ENCODE measurements around the gene AGFG2.

The AGFG2 gene

DNA sequence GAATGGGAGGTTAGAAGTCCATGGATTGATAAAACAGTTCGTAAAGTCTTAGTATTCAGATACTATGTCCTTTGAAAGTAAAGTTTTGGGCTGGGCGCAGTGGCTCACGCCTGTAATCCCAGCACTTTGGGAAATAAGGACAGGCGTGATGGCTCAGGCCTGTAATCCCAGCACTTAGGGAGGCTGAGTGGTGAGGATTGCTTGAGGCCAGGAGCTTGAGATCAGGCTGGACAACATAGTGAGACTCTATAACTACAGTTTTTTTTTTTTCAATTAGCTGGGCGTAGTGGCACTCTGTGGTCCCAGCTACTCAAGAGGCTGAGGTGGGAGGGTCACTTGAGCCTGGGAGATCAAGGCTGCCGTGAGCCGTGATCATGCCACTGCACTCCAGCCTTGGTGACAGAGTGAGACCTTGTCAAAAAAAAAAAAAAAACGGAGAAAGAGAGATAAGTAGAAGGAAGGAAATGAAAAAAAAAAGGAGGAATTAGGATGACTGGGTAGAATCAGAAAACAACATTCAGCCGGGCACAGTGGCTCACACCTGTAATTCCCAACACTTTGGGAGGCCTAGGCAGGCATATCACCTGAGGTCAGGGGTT, 25.7 kb upstream of the AGFG2 start:
- H4K20me1 ChIP-seq (ENCODE audit: insufficient read depth, low read length): no peaks in the 10 kb centered on the region
- H3K4me3 ChIP-seq (ENCODE audit: low read length): no peak overlapping the region
- H2AFZ ChIP-seq (ENCODE audit: low read length): no peak overlapping the region
- H3F3A ChIP-seq (ENCODE audit: insufficient read depth, low read length): no peaks in the 10 kb centered on the region
- no peak overlapping the region for H3K4me2 ChIP-seq (ENCODE audit: low read depth, low read length)
- no peaks in the 10 kb centered on the region for H3K9me2 ChIP-seq (replicated peaks; ENCODE audit: insufficient read depth, low read length)
- no peak for TF ChIP-seq EZH2 (optimal IDR thresholded peaks at IDR 0.05; ENCODE audit: low read depth, low read length)
- TF ChIP-seq EZH2phosphoT487 (IDR thresholded peaks at IDR 0.05; ENCODE audit: low read length): no peak
- TF ChIP-seq, protein P1, sequence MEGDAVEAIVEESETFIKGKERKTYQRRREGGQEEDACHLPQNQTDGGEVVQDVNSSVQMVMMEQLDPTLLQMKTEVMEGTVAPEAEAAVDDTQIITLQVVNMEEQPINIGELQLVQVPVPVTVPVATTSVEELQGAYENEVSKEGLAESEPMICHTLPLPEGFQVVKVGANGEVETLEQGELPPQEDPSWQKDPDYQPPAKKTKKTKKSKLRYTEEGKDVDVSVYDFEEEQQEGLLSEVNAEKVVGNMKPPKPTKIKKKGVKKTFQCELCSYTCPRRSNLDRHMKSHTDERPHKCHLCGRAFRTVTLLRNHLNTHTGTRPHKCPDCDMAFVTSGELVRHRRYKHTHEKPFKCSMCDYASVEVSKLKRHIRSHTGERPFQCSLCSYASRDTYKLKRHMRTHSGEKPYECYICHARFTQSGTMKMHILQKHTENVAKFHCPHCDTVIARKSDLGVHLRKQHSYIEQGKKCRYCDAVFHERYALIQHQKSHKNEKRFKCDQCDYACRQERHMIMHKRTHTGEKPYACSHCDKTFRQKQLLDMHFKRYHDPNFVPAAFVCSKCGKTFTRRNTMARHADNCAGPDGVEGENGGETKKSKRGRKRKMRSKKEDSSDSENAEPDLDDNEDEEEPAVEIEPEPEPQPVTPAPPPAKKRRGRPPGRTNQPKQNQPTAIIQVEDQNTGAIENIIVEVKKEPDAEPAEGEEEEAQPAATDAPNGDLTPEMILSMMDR (IDR thresholded peaks at IDR 0.05; ENCODE audit: low read length): no peak
- H3K9ac ChIP-seq (ENCODE audit: low read length): no peak overlapping the region
- no peaks in the 10 kb centered on the region for H3K9me3 ChIP-seq (replicated peaks; ENCODE audit: insufficient read depth, low read length)
- no peak overlapping the region for H3K27ac ChIP-seq (ENCODE audit: low read length)
- 0 out of 2 replicates have a peak, but pooled peaks cover 4% of the 10 kb centered on the region for H3K27me3 ChIP-seq (replicated peaks; ENCODE audit: insufficient read depth, low read length)
- no peaks in the 10 kb centered on the region for H3K79me2 ChIP-seq (ENCODE audit: low read length)
- DNase-seq: no peak
- H3K36me3 ChIP-seq (replicated peaks; ENCODE audit: insufficient read depth, low read length): no peaks in the 10 kb centered on the region
- H3K4me1 ChIP-seq (ENCODE audit: low read length): no peaks in the 10 kb centered on the region

DNA sequence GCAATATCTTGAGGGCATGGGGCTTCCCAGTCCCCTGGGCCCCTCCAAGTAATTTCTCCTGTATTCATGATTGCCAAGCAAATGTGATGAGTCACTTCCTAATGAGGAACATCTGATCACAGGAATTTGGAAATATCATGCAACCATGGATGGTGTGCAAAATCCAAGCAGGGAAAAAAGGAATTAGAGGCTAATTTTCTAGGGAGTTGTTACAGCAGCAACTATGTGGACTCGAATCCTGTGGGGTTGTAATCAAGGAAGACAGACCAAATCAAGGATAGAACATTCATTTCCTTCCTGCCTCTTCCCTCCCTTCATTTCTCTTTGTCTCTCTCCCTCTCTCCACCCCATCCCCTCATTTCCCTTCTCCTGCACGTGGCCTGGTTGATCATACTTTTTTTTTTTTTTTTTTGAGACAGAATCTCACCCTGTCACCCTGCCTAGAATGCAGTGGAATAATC, 23.9 kb upstream of the AGFG2 start:
- H3K9me3 ChIP-seq (replicated peaks; ENCODE audit: insufficient read depth, low read length): no peaks in the 10 kb centered on the region
- H3K9ac ChIP-seq (ENCODE audit: low read length): no peak overlapping the region
- H3K27ac ChIP-seq (ENCODE audit: low read length): no peak overlapping the region
- no peaks in the 10 kb centered on the region for H3K4me1 ChIP-seq (ENCODE audit: low read length)
- DNase-seq: no peak
- H3K4me2 ChIP-seq (ENCODE audit: low read depth, low read length): no peak overlapping the region
- H2AFZ ChIP-seq (ENCODE audit: low read length): no peak overlapping the region
- no peaks in the 10 kb centered on the region for H3K27me3 ChIP-seq (replicated peaks; ENCODE audit: insufficient read depth, low read length)
- no peaks in the 10 kb centered on the region for H3K79me2 ChIP-seq (ENCODE audit: low read length)
- no peaks in the 10 kb centered on the region for H3F3A ChIP-seq (ENCODE audit: insufficient read depth, low read length)
- H3K36me3 ChIP-seq (replicated peaks; ENCODE audit: insufficient read depth, low read length): no peaks in the 10 kb centered on the region
- H4K20me1 ChIP-seq (ENCODE audit: insufficient read depth, low read length): no peaks in the 10 kb centered on the region
- no peak overlapping the region for H3K4me3 ChIP-seq (ENCODE audit: low read length)
- no peaks in the 10 kb centered on the region for H3K9me2 ChIP-seq (replicated peaks; ENCODE audit: insufficient read depth, low read length)
- TF ChIP-seq EZH2phosphoT487 (IDR thresholded peaks at IDR 0.05; ENCODE audit: low read length): no peak
- TF ChIP-seq, protein P1 (IDR thresholded peaks at IDR 0.05; ENCODE audit: low read length): no peak
- no peak for TF ChIP-seq EZH2 (optimal IDR thresholded peaks at IDR 0.05; ENCODE audit: low read depth, low read length)

DNA sequence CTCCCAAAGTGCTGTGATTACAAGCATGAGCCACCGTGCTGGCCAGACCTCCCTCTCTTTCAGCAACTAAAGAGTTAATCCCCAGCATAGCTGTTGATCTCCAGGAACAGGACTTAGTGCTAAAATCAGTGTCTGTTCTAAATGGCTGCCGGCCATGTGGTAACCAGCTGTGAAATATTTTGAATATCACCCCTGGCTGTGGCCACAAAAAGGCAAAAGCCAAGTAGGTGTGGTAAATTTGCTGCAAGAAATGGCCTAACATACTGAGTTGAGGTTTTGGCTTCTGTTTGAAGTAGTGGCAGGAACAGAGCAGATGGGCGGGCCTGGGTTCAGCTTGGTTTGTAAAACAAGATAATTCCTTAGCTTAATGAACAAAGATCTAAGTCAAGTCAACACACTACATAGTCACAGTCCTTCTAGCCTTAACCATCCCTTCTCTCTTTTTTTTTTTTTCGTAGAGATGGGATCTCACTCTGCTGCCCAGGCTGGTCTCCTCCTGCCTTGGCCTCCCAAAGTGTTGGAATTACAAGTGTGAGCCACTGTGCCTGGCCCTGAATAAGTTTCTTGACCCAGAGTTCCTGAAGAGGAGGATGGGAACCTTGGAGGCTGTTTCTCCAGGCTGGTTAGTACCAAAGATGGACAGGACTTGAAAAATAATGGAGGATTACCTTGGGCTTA, 22.7 kb upstream of the AGFG2 start:
- Histone ChIP-seq H3K4me1 (ENCODE audit: low read length) (no peaks in the 10 kb centered on the region), H3K27ac (ENCODE audit: low read length) (no peak overlapping the region), H3K4me2 (ENCODE audit: low read depth, low read length) (no peak overlapping the region), H3K79me2 (ENCODE audit: low read length) (no peaks in the 10 kb centered on the region), H3K36me3 (replicated peaks; ENCODE audit: insufficient read depth, low read length) (no peaks in the 10 kb centered on the region), H2AFZ (ENCODE audit: low read length) (no peak overlapping the region), H3K4me3 (ENCODE audit: low read length) (no peak overlapping the region), H3K9ac (ENCODE audit: low read length) (no peak overlapping the region), H3K27me3 (replicated peaks; ENCODE audit: insufficient read depth, low read length) (no peaks in the 10 kb centered on the region), H4K20me1 (ENCODE audit: insufficient read depth, low read length) (no peaks in the 10 kb centered on the region), H3K9me2 (replicated peaks; ENCODE audit: insufficient read depth, low read length) (no peaks in the 10 kb centered on the region), H3F3A (ENCODE audit: insufficient read depth, low read length) (no peaks in the 10 kb centered on the region), H3K9me3 (replicated peaks; ENCODE audit: insufficient read depth, low read length) (no peaks in the 10 kb centered on the region)
- peak; percentile 58 for DNase-seq
- TF ChIP-seq EZH2 (optimal IDR thresholded peaks at IDR 0.05; ENCODE audit: low read depth, low read length) (no peak), EZH2phosphoT487 (IDR thresholded peaks at IDR 0.05; ENCODE audit: low read length) (no peak)
- TF ChIP-seq, protein P1 (IDR thresholded peaks at IDR 0.05; ENCODE audit: low read length): no peak
